Measurements from ENCODE around the gene TNFSF13.

Gene TNFSF13

GRCh38 chr17:7541074-7541621, 17.4 kb upstream of the TNFSF13 start:
- TF ChIP-seq GATA3 (IDR thresholded peaks at IDR 0.05; ENCODE audit: low read depth, low read length) (no peak), GATA2 (IDR thresholded peaks at IDR 0.05; ENCODE audit: low read depth, low read length) (no peak)

GRCh38 chr17:7544911-7545310, 13.6 kb upstream of the TNFSF13 start:
- TF ChIP-seq GATA2 (IDR thresholded peaks at IDR 0.05; ENCODE audit: low read depth, low read length) (no peak), GATA3 (IDR thresholded peaks at IDR 0.05; ENCODE audit: low read depth, low read length) (no peak)

- TF ChIP-seq GATA2 (IDR thresholded peaks at IDR 0.05; ENCODE audit: low read depth, low read length), result no peak
Measured at GRCh38 chr17:7548585-7549400, 9.8 kb upstream of the TNFSF13 start, which contains the start of gene TNFSF12. TSS of gene TNFSF12 (plus strand) at chr17:7549058. CDS start at chr17:7549154, 96 bp downstream.

- TF ChIP-seq GATA3 (IDR thresholded peaks at IDR 0.05; ENCODE audit: low read depth, low read length) (no peak), GATA2 (IDR thresholded peaks at IDR 0.05; ENCODE audit: low read depth, low read length) (no peak)
Measured at GRCh38 chr17:7549401-7550055, 9.0 kb upstream of the TNFSF13 start.

- TF ChIP-seq GATA3 (IDR thresholded peaks at IDR 0.05; ENCODE audit: low read depth, low read length) (no peak), GATA2 (IDR thresholded peaks at IDR 0.05; ENCODE audit: low read depth, low read length) (no peak)
Measured at GRCh38 chr17:7550344-7550743, 8.2 kb upstream of the TNFSF13 start.

- TF ChIP-seq GATA2 (IDR thresholded peaks at IDR 0.05; ENCODE audit: low read depth, low read length) (no peak), GATA3 (IDR thresholded peaks at IDR 0.05; ENCODE audit: low read depth, low read length) (no peak)
Measured at GRCh38 chr17:7551396-7551795, 7.2 kb upstream of the TNFSF13 start.

- TF ChIP-seq GATA2 (IDR thresholded peaks at IDR 0.05; ENCODE audit: low read depth, low read length) (no peak), GATA3 (IDR thresholded peaks at IDR 0.05; ENCODE audit: low read depth, low read length) (no peak)
Measured at GRCh38 chr17:7552621-7553051, 5.9 kb upstream of the TNFSF13 start.

GRCh38 chr17:7553356-7553755, 5.2 kb upstream of the TNFSF13 start:
- TF ChIP-seq GATA2 (IDR thresholded peaks at IDR 0.05; ENCODE audit: low read depth, low read length) (no peak), GATA3 (IDR thresholded peaks at IDR 0.05; ENCODE audit: low read depth, low read length) (no peak)

- TF ChIP-seq GATA2 (IDR thresholded peaks at IDR 0.05; ENCODE audit: low read depth, low read length) (no peak), GATA3 (IDR thresholded peaks at IDR 0.05; ENCODE audit: low read depth, low read length) (no peak)
Measured at GRCh38 chr17:7555320-7555948, 3.1 kb upstream of the TNFSF13 start.

- TF ChIP-seq GATA3 (IDR thresholded peaks at IDR 0.05; ENCODE audit: low read depth, low read length), result no peak
- TF ChIP-seq GATA2 (IDR thresholded peaks at IDR 0.05; ENCODE audit: low read depth, low read length), result no peak
Measured at GRCh38 chr17:7556627-7557026, 1.9 kb upstream of the TNFSF13 start.

GRCh38 chr17:7557147-7557764, 1.3 kb upstream of the TNFSF13 start:
- TF ChIP-seq GATA3 (IDR thresholded peaks at IDR 0.05; ENCODE audit: low read depth, low read length), result no peak
- no peak for TF ChIP-seq GATA2 (IDR thresholded peaks at IDR 0.05; ENCODE audit: low read depth, low read length)

GRCh38 chr17:7557775-7558543, 591 bp upstream of the TNFSF13 start:
- TF ChIP-seq GATA3 (IDR thresholded peaks at IDR 0.05; ENCODE audit: low read depth, low read length) (no peak), GATA2 (IDR thresholded peaks at IDR 0.05; ENCODE audit: low read depth, low read length) (no peak)
